Measurements from ENCODE around the gene ASCC2. TPM values are rescaled to one million over a fixed set of nuclear protein-coding genes. Genes with fewer than 3 reads are reported as not detected.

Gene ASCC2
- total and polyA plus RNA-seq, 2 experiments from 2014 or later = 33.3 to 51.4 TPM

GRCh38 chr22:29814003-29814402 is 24.1 kb downstream of the ASCC2 start:
- H3F3A ChIP-seq (ENCODE audit: insufficient read depth) = 0 out of 2 replicates have a peak, but pooled peaks cover 8% of the 10 kb centered on the region
- H3K36me3 ChIP-seq (ENCODE audit: low read depth) = peaks cover 38% of the 10 kb centered on the region; the same call in 1 of the 2 replicates

GRCh38 chr22:29813563-29813962 is 24.5 kb downstream of the ASCC2 start:
- no peak for TF ChIP-seq EZH2phosphoT487 (IDR thresholded peaks at IDR 0.05; ENCODE audit: insufficient read depth, low read depth)
- Histone ChIP-seq H3K4me3 (no peak overlapping the region), H3K79me2 (ENCODE audit: insufficient read depth) (no peaks in the 10 kb centered on the region), H3K27ac (no peak overlapping the region), H3K4me1 (ENCODE audit: insufficient read depth) (peaks cover 6% of the 10 kb centered on the region; the same call in 1 of the 2 replicates), H3K9me2 (ENCODE audit: insufficient read depth) (no peaks in the 10 kb centered on the region), H3K4me2 (ENCODE audit: unreplicated experiment) (no peak overlapping the region), H3K9me3 (ENCODE audit: low read depth) (no peaks in the 10 kb centered on the region), H3K9ac (no peak overlapping the region), H3F3A (ENCODE audit: insufficient read depth) (0 out of 2 replicates have a peak, but pooled peaks cover 8% of the 10 kb centered on the region), H3K36me3 (ENCODE audit: low read depth) (peaks cover 38% of the 10 kb centered on the region; the same call in 1 of the 2 replicates), H4K20me1 (ENCODE audit: insufficient read depth) (no peaks in the 10 kb centered on the region), H2AFZ (no peak overlapping the region), H3K27me3 (replicated peaks; ENCODE audit: insufficient read depth) (no peaks in the 10 kb centered on the region)
- in situ Hi-C loops (cut with MboI) = no loop called here
- no peak for DNase-seq
- 87 to 90% methylated on average over 3 of the region's 3 CpGs for WGBS, 2 experiments (ENCODE audit: low coverage in 1 of 2, low lambda C conversion rate in 2 of 2, missing lambda C conversion rate in 2 of 2)

More at GRCh38 chr22:29814003-29814402, 24.1 kb downstream of the ASCC2 start:
- TF ChIP-seq EZH2phosphoT487 (IDR thresholded peaks at IDR 0.05; ENCODE audit: insufficient read depth, low read depth) (no peak), EZH2 (IDR thresholded peaks at IDR 0.05; ENCODE audit: insufficient read depth, poor library complexity, severe bottlenecking) (no peak)
- Histone ChIP-seq H3K9me3 (ENCODE audit: low read depth) (no peaks in the 10 kb centered on the region), H3K27ac (no peak overlapping the region), H3K27me3 (replicated peaks; ENCODE audit: insufficient read depth) (no peaks in the 10 kb centered on the region), H3K9me2 (ENCODE audit: insufficient read depth) (no peaks in the 10 kb centered on the region), H3K9ac (no peak overlapping the region), H2AFZ (no peak overlapping the region), H3K4me3 (no peak overlapping the region), H3K4me1 (ENCODE audit: insufficient read depth) (peaks cover 6% of the 10 kb centered on the region; the same call in 1 of the 2 replicates), H3K79me2 (ENCODE audit: insufficient read depth) (no peaks in the 10 kb centered on the region), H4K20me1 (ENCODE audit: insufficient read depth) (no peaks in the 10 kb centered on the region), H3K4me2 (ENCODE audit: unreplicated experiment) (no peak overlapping the region)
- DNase-seq = no peak
- in situ Hi-C loops (cut with MboI) = no loop called here
- 98% methylated on average over 5 of the region's 5 CpGs for WGBS, 2 experiments (ENCODE audit: low coverage in 1 of 2, low lambda C conversion rate in 2 of 2, missing lambda C conversion rate in 2 of 2)

GRCh38 chr22:29813126-29813525 is 24.9 kb downstream of the ASCC2 start:
- Histone ChIP-seq H3K4me1 (ENCODE audit: insufficient read depth) (peaks cover 6% of the 10 kb centered on the region; the same call in 1 of the 2 replicates), H3K4me2 (ENCODE audit: unreplicated experiment) (no peak overlapping the region), H3K27ac (no peak overlapping the region), H3K4me3 (no peak overlapping the region), H3K36me3 (ENCODE audit: low read depth) (peaks cover 38% of the 10 kb centered on the region; the same call in 1 of the 2 replicates), H3K9me3 (ENCODE audit: low read depth) (no peaks in the 10 kb centered on the region), H3F3A (ENCODE audit: insufficient read depth) (0 out of 2 replicates have a peak, but pooled peaks cover 8% of the 10 kb centered on the region), H4K20me1 (ENCODE audit: insufficient read depth) (no peaks in the 10 kb centered on the region), H3K27me3 (replicated peaks; ENCODE audit: insufficient read depth) (no peaks in the 10 kb centered on the region), H3K79me2 (ENCODE audit: insufficient read depth) (no peaks in the 10 kb centered on the region), H3K9me2 (ENCODE audit: insufficient read depth) (no peaks in the 10 kb centered on the region), H2AFZ (no peak overlapping the region), H3K9ac (no peak overlapping the region)
- in situ Hi-C loops (cut with MboI) = no loop called here
- WGBS, 2 experiments (ENCODE audit: low coverage in 1 of 2, low lambda C conversion rate in 2 of 2, missing lambda C conversion rate in 2 of 2) = 86 to 87% methylated on average over 8 of the region's 8 CpGs
- DNase-seq = no peak
- no peak for TF ChIP-seq EZH2phosphoT487 (IDR thresholded peaks at IDR 0.05; ENCODE audit: insufficient read depth, low read depth)
- TF ChIP-seq EZH2 (IDR thresholded peaks at IDR 0.05; ENCODE audit: insufficient read depth, poor library complexity, severe bottlenecking) = no peak

- TF ChIP-seq EZH2 (IDR thresholded peaks at IDR 0.05; ENCODE audit: insufficient read depth, poor library complexity, severe bottlenecking) (no peak), EZH2phosphoT487 (IDR thresholded peaks at IDR 0.05; ENCODE audit: insufficient read depth, low read depth) (no peak)
- H3K4me3 ChIP-seq = no peak overlapping the region
- H3K4me1 ChIP-seq (ENCODE audit: insufficient read depth) = peaks cover 4% of the 10 kb centered on the region; the same call in 1 of the 2 replicates
- H3F3A ChIP-seq (ENCODE audit: insufficient read depth) = no peaks in the 10 kb centered on the region
- H3K9ac ChIP-seq = no peak overlapping the region
- WGBS, 2 experiments (ENCODE audit: low coverage in 1 of 2, low lambda C conversion rate in 2 of 2, missing lambda C conversion rate in 2 of 2) = 65 to 70% methylated on average over 2 of the region's 2 CpGs
- no peaks in the 10 kb centered on the region for H3K27me3 ChIP-seq (replicated peaks; ENCODE audit: insufficient read depth)
- no peaks in the 10 kb centered on the region for H4K20me1 ChIP-seq (ENCODE audit: insufficient read depth)
- no peak overlapping the region for H2AFZ ChIP-seq
- H3K27ac ChIP-seq = no peak overlapping the region
- H3K4me2 ChIP-seq (ENCODE audit: unreplicated experiment) = no peak overlapping the region
- peaks cover 43% of the 10 kb centered on the region; the same call in 1 of the 2 replicates for H3K36me3 ChIP-seq (ENCODE audit: low read depth)
- in situ Hi-C loops (cut with MboI) = no loop called here
- no peak for DNase-seq
- H3K9me2 ChIP-seq (ENCODE audit: insufficient read depth) = no peaks in the 10 kb centered on the region
- H3K9me3 ChIP-seq (ENCODE audit: low read depth) = no peaks in the 10 kb centered on the region
- H3K79me2 ChIP-seq (ENCODE audit: insufficient read depth) = no peaks in the 10 kb centered on the region
Observed at GRCh38 chr22:29811377-29811776, 26.7 kb downstream of the ASCC2 start.

All from GM23248 (cell line).